GM19193 (cell line): ENCODE measurements around the gene ALX3.

ENCODE experiments used
- POLR2A ChIP-seq: IDR thresholded peaks from 4 replicates; pipeline ENCODE4 v1.6.1; 2011; ENCODE audit not compliant: insufficient read depth, insufficient read length; ENCODE audit errors: extremely low read depth

The ALX3 gene

GRCh38 chr1:110059133-110059863 lies 11.2 kb downstream of the ALX3 start:
- no peak for TF ChIP-seq POLR2A

DNA sequence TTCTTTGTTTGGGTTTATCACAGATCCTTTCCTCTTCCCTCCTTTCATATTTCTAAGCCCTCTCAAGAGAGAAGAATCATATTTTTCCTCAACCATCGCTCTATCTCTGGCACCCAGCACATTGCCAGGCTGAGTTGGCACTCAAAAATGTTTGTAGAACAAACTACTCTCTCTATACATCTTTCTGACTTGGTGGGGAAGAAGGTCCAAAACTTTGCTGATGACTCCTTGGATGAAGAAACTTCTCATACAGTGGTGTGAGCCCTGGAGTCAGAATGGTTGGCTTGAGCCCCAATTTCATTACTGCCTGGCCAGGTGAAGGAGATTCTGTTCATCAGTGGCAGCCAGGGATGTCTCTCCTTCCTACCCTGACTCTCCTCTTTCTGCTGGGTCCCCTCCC lies 11.9 kb downstream of the ALX3 start:
- TF ChIP-seq POLR2A, result no peak

DNA sequence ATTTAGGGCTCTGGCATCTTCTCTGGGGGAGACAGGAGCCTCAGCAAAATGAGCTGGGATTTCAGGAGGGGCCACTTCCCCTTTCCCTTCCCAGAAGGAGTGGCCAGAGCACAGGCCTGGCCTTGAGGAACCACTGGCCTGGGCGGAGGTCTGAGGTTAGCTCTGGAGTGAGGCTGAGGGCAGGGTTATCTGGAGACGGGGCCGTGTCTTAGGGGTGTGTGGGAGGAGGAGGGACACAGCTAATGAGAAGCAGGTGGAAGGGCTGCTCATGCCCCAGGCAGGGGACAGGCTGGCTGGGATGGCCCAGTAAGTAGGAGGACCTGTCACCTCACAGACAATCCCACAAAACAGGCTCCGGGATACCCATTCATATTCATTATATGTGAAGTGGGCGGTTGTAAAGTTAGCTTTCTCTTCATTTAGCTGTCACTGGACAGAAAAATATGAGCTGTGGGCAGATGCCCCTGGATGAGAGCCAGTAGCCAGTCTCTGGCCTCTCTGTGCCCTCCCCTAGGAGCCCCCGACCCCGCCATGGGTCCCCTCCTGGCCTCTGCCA lies 12.4 kb downstream of the ALX3 start:
- no peak for TF ChIP-seq POLR2A

DNA sequence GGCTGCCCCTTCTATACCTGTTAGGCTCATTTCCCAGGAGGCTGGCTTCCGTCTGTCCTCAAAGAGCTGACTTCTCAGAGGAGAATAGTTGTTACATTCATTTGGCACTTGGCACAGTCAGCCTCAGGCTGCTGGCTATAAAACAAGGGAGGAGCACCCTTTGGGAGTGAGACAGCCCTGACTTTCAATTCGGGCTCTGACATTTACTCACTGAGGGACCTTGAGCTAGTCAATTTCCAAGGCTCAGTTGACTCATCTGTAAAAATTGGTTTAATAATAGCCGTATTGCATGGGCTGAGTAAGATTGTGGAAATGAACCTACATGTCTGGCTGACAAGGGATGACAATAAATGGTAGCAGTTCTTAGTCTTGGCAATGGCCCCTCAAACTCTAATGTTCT lies 13.7 kb downstream of the ALX3 start:
- no peak for TF ChIP-seq POLR2A

DNA sequence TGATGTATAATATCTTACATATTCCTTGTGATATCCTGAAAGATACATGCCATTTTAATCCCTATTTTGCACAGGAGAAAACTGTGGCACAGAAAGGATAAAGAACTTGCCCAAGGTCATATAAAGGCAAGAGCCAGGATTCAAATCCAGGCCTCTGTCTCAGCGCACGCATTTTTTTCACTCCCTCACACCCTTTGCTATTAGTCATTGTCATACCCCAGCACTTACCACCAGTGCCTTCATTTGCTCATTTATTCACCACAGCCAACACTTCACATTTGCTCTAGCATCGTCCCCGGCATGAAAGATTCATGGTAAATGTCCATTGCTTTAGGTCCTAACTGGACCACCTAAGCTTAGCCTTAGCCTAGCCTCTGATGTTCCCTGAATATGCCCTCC lies 14.2 kb downstream of the ALX3 start:
- TF ChIP-seq POLR2A, result no peak

DNA sequence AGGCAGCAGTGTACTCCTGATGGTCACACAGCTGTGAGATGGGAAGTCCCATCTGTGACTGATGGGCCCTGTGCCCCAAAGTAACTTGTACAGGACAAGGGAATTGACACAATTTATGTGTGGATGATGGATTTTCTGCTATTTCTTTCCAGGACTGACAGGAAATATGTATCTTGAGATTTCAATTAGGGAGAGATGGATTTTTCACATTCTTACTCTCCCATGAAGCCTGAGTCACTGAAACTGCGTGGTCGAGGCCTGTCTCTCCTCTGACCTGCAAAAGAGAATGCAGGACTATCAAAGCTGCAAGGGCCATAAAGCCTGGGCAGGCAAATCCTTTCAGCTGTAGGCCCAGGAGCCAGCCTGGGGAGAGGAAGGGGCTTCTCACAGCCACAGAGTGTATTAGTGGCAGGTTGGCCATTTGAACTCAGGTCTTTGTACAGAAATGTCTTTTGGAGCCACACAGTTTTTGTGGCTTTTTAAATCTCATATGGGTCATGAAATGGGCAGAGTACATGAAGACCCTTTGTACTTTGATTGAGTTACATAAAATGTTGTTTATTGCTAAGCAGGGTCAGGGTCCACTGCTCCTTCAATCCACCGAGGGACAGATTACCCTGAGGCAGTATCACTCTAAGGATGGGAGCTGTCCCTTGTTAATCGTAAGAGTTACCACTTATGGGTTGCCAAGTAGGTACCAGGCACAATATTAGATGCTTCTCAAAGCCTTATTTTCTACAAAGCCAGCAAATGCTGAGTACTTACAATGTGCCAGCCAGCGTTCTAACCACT lies 14.8 kb downstream of the ALX3 start:
- no peak for TF ChIP-seq POLR2A

DNA sequence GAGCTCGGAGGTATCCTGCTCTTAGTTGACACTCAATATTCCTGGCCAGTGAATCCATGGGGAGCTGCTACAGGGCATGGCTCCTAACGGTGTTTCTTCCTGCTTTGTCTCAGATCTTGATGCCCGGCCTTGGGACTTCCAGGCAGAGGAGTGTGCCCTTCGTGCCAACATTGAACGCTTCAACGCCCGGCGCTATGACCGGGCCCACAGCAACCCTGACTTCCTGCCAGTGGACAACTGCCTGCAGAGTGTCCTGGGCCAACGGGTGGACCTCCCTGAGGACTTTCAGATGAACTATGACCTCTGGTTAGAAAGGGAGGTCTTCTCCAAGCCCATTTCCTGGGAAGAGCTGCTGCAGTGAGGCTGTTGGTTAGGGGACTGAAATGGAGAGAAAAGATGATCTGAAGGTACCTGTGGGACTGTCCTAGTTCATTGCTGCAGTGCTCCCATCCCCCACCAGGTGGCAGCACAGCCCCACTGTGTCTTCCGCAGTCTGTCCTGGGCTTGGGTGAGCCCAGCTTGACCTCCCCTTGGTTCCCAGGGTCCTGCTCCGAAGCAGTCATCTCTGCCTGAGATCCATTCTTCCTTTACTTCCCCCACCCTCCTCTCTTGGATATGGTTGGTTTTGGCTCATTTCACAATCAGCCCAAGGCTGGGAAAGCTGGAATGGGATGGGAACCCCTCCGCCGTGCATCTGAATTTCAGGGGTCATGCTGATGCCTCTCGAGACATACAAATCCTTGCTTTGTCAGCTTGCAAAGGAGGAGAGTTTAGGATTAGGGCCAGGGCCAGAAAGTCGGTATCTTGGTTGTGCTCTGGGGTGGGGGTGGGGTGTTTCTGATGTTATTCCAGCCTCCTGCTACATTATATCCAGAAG lies 16.7 kb downstream of the ALX3 start:
- no peak for TF ChIP-seq POLR2A

DNA sequence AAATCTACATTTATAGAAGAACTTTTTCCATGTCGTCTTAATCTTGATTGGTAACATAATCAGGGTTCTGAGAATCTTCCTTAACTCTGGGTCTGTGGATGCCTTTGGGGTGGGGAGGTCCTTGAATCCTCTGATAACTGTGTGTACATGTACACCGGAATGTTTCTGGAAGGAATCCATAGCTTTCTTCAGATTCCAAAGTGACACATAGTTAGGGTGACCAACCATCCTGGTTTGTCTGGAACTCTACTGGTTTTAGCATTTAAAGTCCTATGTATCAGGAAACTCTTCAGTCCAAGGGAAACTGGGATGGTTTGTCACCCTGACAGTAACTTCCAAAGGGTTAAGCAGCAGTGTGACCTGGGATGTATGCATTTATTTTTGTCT lies 19.2 kb downstream of the ALX3 start:
- TF ChIP-seq POLR2A, result no peak

GRCh38 chr1:110050602-110051261 lies 19.7 kb downstream of the ALX3 start:
- no peak for TF ChIP-seq POLR2A

GRCh38 chr1:110049801-110050601 lies 20.5 kb downstream of the ALX3 start:
- no peak for TF ChIP-seq POLR2A

- TF ChIP-seq POLR2A, result no peak
Observed at GRCh38 chr1:110048923-110049601, 21.4 kb downstream of the ALX3 start.

DNA sequence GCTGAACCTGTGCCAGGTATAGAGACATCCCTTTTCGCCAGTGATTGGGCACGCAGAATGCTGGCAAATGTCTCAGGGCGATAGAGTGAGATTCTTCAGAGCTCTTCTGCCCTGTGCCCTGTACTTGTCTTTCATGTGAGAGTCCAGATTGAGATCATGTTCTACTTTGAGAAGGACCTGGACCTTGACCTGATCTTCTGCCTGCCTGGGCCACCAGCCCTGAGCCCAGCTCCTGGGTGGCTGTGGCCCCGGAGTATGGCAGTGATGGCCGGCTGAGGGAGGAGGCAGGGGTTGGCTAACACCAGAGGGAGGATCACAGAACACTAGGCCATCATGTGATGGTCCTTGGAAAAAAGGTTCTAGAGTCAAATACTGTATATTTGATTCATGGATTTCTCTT lies 22.2 kb downstream of the ALX3 start:
- TF ChIP-seq POLR2A, result no peak

DNA sequence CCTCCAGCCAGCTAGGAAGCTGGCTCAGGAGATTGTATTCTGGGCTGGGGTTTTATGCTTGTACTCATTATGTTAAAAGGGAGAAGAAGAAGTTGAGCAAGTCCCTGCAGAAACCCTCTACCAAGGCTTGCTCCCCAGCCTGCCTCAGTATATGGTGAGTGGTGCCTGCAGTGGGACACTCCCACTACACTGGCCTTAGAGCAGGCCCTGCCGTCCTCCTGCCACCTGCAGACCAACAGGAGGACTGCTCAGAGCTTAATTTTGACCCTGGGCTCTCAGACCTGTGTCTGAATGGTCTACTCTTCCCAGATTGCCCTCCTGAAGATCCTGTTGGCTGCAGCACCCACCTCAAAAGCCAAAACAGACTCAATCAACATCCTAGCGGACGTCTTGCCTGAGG lies 23.0 kb downstream of the ALX3 start:
- TF ChIP-seq POLR2A, result no peak
